Activated naive CD4-positive, alpha-beta T cell treated with anti-CD3 and anti-CD28 coated beads, Interleukin-2, amount 50 U/mL, for 16 hours (primary cell): ENCODE results near the gene DBNL.

Source experiments
- DNase-seq: peaks from one replicate; pipeline ENCODE4 v3.0.0-alpha.2; 2020

The DBNL gene

DNA sequence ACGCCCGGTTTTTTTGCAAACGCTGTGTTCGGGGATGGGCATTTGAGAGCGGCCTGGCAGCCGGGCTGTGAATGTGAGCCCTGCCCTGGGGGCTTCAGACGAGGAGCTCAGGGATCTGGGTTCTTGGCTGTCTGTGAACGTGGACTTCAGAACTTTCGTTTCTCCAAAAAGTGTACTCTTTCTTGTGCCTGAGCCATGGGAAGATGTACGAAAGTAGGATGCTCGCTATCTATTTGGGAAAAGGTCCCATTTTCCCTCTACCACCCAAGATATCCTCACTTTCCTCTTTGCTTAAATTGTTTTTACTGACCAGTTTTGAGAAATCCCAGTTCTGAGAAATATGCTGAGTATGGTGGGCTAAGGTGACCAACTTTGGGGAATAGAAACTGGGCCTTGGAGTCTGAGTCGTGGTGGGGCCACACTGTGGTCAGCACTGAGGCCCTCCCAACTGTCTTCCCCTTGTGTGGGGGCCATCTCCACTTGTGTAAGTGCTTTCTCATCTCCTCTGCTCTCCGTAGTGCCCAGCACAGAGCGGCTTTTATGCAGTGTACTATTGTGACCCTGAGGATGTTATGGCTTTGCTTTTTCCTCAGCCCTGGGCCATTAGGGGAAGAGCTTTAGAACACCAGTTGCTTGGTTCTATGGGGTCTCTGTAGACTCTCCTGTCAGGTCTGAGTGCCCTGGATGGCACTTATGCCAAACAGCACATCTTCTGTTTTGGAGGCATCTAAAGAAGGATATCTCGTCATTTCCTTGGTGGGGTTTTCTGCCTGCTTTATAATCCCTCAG is 918 bp downstream of the DBNL start:
- DNase-seq: no peak

DNA sequence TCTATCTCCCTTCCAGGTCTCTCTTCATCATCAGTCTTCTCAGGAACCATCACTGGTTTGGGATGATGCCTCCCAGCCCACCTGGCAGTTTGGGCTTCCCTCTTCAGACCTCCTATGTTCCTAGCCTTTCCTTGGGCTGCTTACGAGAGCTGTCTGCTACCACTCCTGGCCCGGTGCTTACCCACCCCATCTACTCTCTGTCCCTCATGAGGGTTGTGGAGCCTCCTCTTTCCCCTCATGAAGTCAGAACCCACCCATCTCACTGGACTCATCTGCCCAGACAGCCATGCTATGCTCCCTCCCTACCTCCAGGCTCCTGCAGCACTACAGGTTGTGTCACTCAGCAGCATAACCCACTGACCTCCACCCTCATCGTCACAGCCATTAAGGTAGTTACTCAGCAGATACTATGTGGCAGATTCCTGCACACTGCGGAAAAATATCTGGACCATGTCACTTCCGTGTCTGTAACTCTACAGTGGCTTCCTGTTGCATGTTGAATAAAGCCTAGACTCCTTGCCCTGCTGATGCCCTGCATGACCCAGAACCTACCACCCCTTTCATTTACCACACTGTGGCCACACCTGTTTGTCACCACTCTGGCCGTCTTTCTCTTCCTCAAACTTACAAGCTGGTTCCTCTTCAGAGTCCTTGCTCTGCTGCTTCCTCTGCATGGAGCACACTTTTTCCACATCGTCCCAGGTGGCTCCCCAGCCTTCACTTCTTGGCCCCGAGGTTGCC is 2.0 kb downstream of the DBNL start:
- no peak for DNase-seq

DNA sequence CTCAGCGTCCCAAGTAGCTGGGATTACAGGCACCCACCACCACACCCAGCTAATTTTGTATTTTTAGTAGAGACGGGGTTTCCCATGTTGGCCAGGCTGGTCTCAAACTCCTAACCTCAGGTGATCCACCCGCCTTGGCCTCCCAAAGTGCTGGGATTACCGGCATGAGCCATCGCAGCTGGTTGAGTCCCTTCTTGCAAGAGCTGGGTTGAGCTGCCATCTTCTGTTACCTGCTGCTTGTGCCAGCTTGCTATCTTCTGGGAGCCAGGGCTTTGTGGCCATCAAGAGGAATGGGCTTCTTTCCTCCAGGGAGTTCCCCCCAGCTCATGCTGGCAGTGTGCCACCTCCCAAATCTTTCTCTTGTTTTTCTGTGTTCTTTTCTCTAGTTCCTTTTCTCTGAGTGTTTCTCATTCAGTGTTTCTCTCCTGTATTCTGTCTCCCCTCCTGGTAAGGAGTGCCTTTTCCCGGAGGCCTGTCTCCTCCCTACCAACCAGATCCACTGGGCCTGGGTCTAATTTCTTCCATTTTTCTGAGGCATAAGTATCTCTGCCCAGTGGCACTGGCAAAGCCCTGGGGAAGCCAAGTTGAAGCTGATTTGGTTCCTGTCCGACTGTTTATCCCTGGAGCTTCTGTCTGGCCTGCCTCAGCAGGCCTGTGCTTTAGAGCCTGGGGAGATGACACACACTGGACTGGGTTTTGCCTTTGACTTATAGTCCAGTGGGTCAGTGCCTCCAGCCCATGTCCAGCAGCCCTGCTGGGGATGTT is 3.7 kb downstream of the DBNL start:
- no peak for DNase-seq

DNA sequence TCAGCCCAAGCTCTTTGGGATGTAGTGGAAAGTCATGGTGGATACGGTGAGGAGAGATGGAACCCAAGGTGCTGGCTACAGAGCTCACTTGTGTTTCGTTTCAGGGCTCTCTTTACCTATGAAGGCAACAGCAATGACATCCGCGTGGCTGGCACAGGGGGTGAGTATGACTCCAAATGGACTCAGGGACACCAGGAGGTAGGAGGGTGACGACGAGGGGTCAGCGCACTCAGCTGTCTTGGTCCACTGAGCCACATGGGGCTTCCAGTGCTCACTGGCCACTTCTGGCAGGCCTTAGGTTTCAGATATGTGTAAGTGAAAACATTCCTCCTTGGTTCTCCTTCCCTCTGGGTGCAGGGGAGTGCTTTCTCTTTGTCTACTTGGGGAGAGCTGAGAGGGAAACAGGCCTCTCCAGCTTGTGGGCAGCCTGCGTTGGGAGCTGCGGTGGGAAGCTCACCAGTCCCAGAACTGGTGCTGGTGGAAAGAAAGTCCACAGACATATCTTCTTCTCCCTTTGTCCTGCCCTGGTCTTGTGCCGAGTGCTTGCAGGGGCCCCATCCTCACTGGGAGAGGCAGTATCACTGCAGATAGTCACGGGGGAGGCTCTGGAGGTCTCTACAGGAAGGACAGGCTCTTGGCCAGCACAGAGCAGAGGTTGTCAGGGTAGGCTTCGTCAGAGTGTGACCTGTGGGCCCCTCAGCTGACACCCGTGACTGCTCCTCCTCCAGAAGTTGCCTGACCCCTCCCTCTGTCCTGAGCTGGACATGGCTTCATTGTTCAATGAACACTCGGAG is 5.8 kb downstream of the DBNL start:
- DNase-seq: no peak

DNA sequence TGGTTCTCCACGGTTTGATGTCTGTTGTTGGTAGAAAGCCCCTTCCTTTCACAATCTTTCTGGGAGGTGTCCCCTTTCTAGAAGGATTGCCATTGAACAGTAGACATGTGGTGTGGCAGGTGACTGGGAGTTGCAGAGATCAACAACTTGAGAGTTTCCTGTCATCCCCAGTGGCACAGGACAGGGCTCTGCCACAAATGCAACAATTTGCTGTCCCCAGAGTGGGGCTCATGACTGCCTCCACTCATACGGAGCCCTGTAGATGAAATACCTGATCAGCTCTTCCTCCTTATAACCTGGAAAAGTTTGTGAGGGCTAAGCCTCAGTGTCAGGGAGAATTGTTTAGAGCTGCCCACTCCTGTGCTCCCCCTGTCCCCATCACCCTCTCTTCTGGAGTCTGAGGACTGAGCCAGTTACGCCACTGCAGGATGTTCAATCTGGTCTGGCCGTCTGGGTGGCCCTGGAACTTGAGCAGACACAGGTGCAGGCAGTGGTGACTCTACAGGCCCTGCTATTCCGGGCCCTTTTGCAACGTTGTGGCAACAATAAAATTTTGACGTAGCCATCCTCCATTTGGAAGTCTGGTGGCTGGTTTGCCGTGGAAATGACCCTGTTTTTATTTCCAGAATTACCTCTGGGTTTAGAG is 6.5 kb downstream of the DBNL start:
- no peak for DNase-seq

DNA sequence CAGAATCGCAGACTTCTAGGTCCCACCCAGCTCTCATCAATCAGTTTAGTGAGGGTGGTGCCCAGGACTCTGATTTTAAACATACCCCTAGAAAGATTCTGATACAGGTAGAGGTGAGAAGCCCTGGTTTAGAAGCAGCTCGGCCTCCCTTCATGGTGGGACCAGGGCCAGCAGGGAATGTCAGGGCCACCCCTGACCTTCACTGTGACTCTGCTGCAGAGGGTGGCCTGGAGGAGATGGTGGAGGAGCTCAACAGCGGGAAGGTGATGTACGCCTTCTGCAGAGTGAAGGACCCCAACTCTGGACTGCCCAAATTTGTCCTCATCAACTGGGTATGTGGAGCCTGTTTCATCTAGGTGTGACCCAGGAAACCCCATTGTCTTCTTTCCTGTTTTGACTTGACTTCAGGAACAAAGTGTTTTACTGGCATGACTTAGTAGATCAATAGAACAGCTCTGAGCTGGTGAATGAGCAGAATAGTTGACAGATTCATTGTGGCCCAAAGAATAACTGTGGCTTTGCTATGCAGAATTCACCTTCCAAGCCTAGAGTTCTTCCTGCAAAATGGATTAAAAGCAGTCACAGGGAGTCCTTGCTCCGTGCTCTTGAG is 7.2 kb downstream of the DBNL start:
- no peak for DNase-seq

DNA sequence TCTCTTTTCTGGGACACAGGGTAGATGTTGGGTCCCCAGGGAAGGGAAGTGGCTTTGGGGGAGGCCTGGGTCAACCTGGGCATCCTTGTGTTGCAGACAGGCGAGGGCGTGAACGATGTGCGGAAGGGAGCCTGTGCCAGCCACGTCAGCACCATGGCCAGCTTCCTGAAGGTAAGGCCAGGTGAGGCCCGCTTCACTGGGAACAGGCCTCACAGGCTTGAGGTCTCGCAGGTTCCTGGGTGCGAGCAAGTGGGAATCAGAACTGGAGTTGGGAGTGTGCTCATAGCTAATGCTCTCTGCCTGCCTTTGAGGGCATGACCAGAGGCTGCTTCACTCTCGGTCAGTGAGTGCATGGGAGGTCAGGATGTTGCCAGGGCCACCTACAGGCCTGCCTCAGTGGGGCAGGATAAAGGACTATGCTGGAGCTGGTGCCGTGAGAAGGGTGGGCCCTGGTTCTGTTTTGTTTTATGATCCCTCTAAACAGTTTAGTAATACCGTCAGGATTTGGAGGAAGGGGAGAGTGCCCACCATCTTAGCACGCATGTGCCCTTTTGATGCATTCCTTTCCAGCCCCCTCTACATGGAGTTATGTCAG is 8.4 kb downstream of the DBNL start:
- no peak for DNase-seq

DNA sequence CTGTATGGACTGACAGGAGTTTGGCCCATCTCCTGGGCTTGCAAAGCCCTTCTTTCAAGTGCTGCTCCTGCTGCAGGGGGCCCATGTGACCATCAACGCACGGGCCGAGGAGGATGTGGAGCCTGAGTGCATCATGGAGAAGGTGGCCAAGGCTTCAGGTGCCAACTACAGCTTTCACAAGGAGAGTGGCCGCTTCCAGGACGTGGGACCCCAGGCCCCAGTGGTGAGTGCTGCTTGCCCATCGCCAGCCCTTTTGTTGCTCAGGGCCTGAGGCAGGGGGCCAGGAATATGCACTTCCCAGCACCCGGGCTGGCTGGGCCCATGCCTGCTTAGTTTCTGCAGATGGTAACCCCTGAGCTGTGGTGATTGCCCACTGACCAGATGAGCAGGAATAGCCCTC is 12.2 kb downstream of the DBNL start:
- DNase-seq: no peak

DNA sequence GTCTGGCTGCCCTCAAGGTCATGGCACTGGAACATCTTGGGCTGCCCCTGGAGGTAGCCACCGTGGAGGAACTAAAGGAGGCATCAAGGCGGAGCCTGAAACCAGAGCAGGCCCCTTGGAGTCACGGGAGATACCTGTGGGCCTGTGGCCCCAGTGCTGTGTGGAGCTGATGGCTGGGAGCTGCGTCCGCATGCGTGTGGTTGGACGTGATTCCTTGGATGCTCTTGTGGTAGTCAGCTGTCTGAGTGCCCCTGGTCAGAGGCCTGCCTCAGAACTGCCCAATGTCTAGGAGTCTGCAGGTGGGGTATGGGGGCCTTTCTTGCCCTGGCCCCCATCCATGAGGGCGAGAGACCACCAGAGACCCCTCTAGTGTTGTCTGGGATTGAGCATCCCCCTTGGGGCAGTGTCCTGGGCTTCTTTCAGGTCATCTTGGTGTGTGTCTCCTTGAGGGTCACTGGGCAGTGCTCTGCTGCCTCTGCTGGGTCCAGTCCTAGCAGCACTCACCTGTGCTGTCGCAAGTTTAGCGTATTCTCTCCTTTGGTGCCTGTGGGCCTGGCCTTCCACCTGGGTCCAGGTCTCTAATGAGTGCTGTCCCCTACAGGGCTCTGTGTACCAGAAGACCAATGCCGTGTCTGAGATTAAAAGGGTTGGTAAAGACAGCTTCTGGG is 12.8 kb downstream of the DBNL start:
- DNase-seq: no peak

DNA sequence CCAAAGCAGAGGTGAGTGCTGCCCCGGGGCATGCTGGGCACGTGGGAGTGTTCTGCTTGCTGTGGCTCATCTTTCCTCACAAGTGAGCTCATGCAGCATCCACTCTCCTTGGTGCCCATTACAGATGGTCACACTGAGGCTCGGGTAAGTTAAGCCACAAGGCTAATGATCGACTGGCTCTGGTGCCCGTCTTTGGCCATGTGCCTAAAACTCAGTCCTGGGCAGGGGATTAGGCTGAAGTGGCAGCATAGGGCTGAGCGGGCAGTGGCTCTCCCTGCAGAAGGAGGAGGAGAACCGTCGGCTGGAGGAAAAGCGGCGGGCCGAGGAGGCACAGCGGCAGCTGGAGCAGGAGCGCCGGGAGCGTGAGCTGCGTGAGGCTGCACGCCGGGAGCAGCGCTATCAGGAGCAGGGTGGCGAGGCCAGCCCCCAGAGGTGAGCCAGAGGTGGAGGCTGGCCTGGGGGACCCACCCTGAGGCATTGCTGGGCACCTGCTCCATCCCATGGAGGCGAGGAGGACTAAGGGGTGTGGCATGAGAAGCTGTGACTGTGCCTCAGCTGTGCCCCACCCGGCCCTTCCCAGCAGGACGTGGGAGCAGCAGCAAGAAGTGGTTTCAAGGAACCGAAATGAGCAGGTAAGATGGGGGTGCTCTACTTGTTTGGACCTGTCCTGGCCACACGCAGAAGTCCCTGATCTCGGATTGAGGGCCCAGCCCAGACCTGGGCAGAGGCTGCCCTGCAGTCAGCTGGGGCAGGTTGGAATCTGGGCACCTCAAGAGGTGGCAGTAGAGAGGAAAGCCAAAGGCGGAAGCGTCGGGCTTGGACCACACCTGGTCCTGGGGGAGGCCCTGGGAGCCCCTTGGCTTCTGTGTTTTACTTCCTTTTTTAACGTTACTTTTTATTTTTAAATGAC is 13.6 kb downstream of the DBNL start:
- DNase-seq: no peak

DNA sequence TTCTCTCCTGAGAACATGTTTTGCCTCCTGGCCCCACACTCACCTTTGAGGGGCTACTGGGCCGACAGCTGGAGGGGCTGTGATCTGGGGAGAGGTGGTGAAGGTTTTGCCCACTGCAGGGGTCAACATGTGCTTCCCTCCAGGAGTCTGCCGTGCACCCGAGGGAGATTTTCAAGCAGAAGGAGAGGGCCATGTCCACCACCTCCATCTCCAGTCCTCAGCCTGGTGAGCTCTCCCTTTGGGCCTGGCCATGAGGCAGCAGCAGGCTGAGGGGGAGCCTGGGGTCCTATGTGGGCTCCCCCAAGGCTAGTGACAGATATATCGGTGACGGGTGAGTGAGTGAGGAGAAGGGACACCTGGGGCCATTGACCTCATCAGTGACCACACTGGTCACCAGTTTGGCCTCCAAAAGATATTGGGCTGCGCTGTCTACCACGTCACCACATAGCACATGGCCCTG is 14.3 kb downstream of the DBNL start:
- no peak for DNase-seq

DNA sequence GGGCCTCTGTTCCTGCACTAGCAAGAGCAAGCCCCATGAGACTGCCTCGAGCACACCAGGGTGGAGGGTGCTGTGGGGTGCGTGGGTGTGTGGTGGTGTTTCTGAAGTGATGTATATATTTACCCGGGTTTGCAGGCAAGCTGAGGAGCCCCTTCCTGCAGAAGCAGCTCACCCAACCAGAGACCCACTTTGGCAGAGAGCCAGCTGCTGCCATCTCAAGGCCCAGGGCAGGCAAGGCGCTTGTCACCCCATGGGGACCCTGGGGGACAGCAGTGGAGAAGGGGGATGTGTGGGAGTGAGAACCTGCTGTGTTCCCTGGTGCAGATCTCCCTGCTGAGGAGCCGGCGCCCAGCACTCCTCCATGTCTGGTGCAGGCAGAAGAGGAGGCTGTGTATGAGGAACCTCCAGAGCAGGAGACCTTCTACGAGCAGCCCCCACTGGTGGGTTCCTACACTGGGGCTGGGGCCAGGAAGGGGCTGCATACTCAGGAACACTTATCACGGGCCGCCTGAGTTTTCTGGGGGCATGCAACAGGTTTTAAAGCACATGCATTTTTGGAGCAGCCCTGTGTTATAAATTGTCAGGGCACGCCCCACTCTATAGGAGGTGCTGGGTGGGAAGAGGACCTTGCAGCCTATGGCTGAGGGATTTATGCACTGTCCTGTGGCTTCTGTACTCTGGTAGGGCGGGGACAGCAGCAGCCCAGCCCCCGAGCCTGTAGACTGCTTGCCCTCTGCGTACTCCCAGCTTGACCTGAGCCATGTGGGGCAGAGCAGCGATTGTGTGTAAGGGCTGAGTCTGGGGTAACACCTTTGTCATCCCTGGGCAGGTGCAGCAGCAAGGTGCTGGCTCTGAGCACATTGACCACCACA is 15.0 kb downstream of the DBNL start:
- DNase-seq: no peak

DNA sequence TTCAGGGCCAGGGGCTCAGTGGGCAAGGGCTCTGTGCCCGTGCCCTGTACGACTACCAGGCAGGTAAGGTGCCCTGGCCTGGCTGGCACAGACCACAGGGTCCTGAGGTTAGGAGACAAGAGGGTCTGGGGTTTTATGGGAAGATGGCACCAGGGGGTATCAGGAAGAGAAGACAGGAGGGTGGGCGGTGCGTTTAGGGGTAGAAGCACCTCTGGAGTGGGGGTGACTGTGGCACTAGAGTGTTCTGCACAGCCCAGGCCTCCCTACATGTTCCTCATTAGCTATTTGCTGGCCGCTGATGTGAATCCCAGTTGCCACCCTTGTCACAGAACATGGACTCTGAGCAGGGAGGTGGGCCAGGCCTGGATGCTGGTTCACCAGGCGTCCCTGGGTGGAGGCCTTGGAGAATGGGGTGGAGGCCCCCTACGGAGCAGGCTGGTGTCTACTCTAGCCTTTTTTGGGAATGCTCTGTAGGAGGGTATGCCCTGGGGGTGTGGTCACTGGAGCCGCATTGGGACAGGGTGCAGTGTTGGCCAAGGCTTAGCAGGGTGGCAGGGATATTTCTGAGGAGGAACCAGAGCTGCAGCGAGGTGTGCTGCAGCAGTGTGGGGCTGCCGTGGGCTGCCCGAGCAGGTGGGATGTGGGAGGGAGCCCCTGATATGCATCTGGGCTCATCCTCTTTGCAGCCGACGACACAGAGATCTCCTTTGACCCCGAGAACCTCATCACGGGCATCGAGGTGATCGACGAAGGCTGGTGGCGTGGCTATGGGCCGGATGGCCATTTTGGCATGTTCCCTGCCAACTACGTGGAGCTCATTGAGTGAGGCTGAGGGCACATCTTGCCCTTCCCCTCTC is 15.8 kb downstream of the DBNL start:
- no peak for DNase-seq

DNA sequence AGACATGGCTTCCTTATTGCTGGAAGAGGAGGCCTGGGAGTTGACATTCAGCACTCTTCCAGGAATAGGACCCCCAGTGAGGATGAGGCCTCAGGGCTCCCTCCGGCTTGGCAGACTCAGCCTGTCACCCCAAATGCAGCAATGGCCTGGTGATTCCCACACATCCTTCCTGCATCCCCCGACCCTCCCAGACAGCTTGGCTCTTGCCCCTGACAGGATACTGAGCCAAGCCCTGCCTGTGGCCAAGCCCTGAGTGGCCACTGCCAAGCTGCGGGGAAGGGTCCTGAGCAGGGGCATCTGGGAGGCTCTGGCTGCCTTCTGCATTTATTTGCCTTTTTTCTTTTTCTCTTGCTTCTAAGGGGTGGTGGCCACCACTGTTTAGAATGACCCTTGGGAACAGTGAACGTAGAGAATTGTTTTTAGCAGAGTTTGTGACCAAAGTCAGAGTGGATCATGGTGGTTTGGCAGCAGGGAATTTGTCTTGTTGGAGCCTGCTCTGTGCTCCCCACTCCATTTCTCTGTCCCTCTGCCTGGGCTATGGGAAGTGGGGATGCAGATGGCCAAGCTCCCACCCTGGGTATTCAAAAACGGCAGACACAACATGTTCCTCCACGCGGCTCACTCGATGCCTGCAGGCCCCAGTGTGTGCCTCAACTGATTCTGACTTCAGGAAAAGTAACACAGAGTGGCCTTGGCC is 16.6 kb downstream of the DBNL start:
- no peak for DNase-seq

DNA sequence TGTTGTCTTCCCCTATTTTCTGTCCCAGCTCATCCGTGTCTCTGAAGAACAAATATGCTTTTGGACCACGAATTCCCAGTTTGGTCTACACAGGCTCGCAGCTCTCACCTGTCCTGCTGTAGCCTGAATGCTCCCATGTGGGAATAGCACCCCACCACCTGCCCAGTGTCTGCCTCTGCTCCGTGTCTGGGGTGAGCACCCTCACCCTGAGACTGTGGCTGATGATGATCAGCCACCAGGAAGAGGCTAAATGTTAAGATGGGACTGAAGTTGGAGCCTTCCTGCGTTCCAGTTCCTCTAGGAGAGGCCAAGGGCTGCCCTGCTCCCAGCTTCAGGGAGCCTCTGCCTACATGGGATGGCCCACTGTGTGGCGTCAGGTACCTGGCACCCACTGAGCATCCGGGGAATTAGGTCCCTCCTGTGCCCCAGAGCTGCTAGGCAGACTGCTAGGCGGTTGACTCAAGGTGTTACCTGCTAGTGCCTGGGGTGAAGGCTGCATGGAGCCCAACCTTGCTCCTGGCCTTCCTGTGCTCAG is 17.2 kb downstream of the DBNL start:
- no peak for DNase-seq

DNA sequence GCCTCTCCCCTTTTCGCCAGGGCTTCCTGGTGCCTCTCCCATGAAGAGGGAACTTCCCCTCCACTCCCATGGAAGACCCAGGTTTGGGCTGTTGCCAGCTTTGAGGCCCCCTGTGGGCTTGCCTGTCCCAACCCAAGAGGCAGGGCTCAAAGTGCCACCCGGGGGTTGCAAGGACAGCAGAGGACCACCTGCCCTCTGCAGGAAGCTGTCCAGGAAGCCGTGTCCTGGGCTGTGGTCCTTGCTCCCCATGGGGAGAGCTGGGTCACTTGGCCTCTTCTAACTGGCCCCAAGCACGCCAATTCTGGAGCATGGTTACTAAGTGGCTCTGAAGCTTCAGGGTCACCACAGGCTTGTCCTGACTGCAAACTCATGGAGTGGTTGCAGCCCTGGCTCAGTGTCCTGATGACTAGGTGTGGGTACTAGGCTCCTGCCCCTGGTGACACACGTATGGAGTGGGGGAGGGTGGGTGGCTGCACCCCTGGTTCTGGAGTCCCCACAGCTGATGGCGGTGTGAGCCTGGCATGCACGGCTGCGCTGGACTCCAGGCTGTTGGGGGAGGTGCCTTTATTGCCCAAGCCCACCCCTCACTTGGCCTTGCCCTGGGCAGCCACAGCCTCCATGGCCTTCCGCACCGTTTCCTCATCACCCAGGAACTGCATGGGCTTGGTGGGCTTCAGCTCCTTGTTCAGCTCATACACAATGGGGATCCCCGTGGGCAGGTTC is 17.8 kb downstream of the DBNL start:
- DNase-seq: no peak
